Left kidney (tissue), 1 donor: ENCODE results near the gene GPAT2. TPM values are rescaled to one million over a fixed set of nuclear protein-coding genes. Genes with fewer than 3 reads are reported as not detected.

ENCODE experiments used
- polyA plus RNA-seq: library from polyadenylated mRNA; unstranded; fragments of 120-200 nt; gene quantifications from one replicate; pipeline ENCODE4 v1.2.1, GENCODE V29; 2013; ENCODE audit not compliant: insufficient read length

GPAT2 gene
- polyA plus RNA-seq, 1 donor = 3.8 TPM

Other genes with a start within 250 kb of the GPAT2 start
- 31.4 TPM for gene ANKRD36C, start 43.1 kb downstream of the GPAT2 start, polyA plus RNA-seq
- gene ADRA2B, start 81.7 kb upstream of the GPAT2 start, polyA plus RNA-seq = 4.4 TPM
- 0.18 TPM for gene ASTL, start 103.6 kb upstream of the GPAT2 start, polyA plus RNA-seq
- gene DUSP2, start 110.5 kb upstream of the GPAT2 start, polyA plus RNA-seq = 2.4 TPM
- 164 TPM for gene STARD7, start 173.9 kb upstream of the GPAT2 start, polyA plus RNA-seq
- 41.2 TPM for gene TMEM127, start 231.1 kb upstream of the GPAT2 start, polyA plus RNA-seq
- 83.6 TPM for gene CIAO1, start 231.3 kb upstream of the GPAT2 start, polyA plus RNA-seq